ENCODE results near the gene SMG5.

SMG5 gene

DNA sequence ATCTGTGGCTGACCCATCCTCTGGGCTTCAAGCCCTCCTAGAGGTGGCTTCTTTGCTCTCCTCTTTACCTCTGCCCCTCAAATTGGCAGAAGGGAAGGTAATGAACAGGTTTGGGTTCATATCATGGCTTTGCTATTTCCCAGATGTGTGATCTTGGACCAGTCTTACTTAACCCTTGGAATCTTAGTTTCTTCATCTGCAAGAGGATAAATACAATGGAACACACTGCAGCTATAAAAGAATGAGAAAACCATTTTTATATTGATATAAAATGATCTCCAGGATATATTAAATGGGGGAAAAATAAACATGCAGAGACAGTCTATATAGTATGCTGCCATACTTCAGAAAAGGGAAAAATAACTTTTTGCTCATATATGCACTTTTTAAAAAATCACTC, 7.2 kb upstream of the SMG5 start:
- TF ChIP-seq, protein P1, sequence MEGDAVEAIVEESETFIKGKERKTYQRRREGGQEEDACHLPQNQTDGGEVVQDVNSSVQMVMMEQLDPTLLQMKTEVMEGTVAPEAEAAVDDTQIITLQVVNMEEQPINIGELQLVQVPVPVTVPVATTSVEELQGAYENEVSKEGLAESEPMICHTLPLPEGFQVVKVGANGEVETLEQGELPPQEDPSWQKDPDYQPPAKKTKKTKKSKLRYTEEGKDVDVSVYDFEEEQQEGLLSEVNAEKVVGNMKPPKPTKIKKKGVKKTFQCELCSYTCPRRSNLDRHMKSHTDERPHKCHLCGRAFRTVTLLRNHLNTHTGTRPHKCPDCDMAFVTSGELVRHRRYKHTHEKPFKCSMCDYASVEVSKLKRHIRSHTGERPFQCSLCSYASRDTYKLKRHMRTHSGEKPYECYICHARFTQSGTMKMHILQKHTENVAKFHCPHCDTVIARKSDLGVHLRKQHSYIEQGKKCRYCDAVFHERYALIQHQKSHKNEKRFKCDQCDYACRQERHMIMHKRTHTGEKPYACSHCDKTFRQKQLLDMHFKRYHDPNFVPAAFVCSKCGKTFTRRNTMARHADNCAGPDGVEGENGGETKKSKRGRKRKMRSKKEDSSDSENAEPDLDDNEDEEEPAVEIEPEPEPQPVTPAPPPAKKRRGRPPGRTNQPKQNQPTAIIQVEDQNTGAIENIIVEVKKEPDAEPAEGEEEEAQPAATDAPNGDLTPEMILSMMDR (conservative IDR thresholded peaks at IDR 0.05) = no peak
- TF ChIP-seq ZFX (IDR thresholded peaks at IDR 0.05) = no peak
- H3K27ac ChIP-seq = peak overlapping the region; percentile 13

DNA sequence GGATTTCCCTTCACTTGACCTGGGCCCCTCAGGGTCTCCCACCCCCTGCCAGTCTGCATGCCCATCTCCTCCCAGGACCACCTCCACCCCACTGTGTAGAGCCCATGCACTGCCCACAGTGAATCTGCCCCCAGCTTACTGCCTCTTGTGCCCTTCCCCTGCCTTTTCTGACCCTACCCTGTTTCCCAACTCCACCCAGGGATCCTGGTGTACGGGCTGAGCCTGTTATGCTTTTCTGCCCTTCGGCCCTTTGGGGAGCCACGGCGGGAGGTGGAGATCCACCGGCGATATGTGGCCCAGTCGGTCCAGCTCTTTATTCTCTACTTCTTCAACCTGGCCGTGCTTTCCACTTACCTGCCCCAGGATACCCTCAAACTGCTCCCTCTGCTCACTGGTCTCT, 3.4 kb upstream of the SMG5 start:
- TF ChIP-seq, protein P1 (conservative IDR thresholded peaks at IDR 0.05) = no peak
- TF ChIP-seq ZFX (IDR thresholded peaks at IDR 0.05) = no peak
- H3K27ac ChIP-seq = no peak overlapping the region

DNA sequence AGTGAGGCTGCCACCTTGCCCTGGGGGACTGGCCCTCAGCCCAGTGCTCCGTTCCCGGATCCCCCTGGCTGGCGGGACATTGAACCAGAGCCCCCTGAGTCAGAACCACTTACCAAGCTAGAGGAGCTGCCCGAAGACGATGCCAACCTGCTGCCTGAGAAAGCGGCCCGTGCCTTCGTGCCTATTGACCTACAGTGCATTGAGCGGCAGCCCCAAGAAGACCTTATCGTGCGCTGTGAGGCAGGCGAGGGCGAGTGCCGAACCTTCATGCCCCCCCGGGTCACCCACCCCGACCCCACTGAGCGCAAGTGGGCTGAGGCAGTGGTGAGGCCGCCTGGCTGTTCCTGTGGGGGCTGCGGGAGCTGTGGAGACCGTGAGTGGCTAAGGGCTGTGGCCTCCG, 2.8 kb upstream of the SMG5 start:
- no peak overlapping the region; the same call in 1 of the 2 replicates for H3K27ac ChIP-seq

DNA sequence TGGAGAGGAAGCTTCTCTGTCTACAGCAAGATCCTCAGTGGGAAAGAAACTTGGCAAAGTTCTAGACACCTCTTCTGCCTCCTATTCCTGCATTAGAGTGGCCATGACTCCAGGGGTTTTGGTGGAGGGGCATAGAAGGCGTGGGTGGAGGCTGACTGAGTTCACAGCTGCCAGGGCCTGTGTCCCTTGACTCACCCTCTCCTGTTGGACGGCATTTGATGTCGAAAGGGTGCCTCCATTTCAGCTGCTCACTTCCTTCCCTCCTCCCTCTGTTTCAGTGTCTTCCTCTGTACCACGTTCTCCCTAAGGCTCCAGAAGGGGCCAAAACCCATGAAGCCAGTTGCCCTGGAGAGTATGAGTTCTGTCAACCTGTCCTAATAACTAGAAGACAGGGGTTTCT, 2.1 kb upstream of the SMG5 start:
- TF ChIP-seq, protein P1 (conservative IDR thresholded peaks at IDR 0.05) = no peak
- TF ChIP-seq ZFX (IDR thresholded peaks at IDR 0.05) = no peak

More for the DNA sequence above, 2.8 kb upstream of the SMG5 start:
- no peak for TF ChIP-seq ZFX (IDR thresholded peaks at IDR 0.05)
- TF ChIP-seq, protein P1 (conservative IDR thresholded peaks at IDR 0.05) = no peak

DNA sequence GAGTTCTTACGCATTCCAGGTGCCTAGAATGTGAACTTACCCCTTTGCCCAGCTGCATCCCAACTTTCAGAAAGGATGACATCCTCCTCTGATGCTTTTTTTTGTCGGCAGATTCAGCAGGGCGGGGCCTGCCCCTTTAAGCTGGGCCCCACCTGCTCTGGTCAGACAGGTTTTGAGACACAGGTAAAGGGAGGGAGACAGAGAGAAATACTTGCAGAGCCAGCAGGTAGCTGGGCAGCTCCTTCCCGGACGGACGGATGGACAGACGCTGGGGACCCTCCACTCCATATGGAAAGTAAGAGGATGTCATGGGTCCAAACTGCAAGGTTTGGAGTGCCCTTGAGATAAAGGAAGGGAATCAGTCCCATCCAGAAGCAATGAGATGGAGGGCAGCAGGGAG, 1.5 kb upstream of the SMG5 start, which contains the start of gene TMEM79:
Gene TMEM79 (plus strand): TSS at position 214 of the 400 bp plus-strand sequence. CDS start 902 bp downstream, outside the sequence.
- H3K27ac ChIP-seq = peak within 1 kb of the TSS; percentile 94

More for the DNA sequence above, 2.1 kb upstream of the SMG5 start:
- peak overlapping the region; percentile 55 for H3K27ac ChIP-seq

DNA sequence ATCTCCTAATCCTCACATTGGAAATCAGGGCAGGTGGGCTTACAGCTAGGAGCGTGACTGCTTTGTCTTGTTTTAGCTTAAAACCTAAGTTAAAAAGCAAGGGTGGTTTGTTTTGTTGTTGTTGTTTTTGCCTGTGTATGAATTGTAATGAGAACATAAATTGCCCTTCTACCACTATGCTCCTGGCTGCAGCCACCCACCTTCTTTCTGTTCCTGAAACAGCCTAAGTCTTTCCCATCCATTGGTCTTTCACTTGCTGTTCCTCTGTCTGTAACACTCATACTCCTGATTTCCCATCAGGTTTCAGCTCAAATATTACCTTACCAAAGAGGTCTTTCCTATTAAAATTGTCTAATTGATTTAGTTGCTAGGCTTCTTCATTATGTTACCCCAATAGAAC, 896 bp upstream of the SMG5 start:
- H3K27ac ChIP-seq = peak overlapping the region; percentile 94; the same call in 1 of the 2 replicates
- TF ChIP-seq ZFX (IDR thresholded peaks at IDR 0.05) = no peak
- TF ChIP-seq, protein P1 (conservative IDR thresholded peaks at IDR 0.05) = no peak

More for the DNA sequence above, 1.5 kb upstream of the SMG5 start, which contains the start of gene TMEM79:
- TF ChIP-seq, protein P1 (conservative IDR thresholded peaks at IDR 0.05) = no peak
- TF ChIP-seq ZFX (IDR thresholded peaks at IDR 0.05) = no peak

DNA sequence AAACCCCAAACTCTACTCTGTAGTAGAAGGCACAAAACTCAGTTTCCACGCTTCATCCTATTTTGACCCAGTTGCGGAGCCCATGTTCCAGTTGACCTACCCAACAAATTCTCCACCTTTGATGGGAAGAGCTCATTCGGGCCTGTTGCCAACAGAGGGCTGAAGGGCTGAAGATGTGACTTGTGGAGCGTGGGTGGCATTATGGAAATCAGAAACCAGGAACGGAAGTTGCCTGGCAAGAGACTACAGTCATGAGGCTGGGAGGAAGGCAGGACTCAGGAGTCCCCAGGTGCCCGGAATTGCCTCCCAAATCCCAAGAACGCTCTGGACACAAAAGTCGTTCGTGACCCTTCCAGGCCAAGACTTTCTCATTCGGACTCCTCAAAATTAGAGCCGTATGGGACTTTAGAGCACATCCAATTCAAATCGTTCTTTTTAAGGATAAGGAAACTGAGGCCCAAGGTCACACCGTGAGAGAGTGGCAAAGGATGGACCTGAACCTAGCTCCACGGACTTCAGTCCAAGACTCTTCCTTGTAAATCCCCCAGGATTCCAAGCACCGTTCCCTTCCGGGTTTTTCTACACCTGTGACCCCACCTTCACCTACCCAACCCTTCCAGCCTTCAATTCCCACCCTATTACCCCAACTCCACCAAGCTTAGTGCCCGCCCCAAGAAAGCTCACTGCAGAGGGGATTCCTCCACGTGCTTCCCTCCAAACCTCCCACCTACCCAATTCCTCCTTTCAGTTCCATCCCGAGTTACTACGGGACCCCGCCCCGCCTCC, 739 bp downstream of the SMG5 start:
- TF ChIP-seq ZFX (IDR thresholded peaks at IDR 0.05) = no peak
- TF ChIP-seq, protein P1 (conservative IDR thresholded peaks at IDR 0.05) = no peak
- peak overlapping the region; percentile 94 for H3K27ac ChIP-seq
